ENCODE measurements around the gene IL37. TPM values are rescaled to one million over a fixed set of nuclear protein-coding genes. Genes with fewer than 3 reads are reported as not detected.

Gene IL37
- total RNA-seq, 1 experiment from 2014 or later = not detected

DNA sequence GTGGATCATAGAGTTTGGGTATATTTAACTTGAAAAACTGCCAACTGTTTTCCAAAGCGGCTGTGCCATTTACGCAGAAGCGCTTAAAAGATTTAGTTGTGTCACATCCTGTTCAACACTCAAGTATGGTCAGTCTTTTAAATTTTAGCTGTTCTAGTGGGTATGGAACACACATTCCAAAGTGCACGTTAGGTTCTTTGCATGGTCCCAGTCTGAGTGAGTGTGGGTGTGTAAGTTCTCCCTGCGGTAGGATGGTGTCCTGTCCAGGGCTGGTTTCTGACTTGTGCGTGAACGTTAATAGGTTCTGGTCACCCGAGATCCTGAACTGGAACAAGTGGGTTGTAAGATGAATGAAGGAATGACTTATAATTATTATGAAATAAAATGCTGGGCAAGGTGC is 38.5 kb downstream of the IL37 start:
- DNase-seq = no peak
- H2AFZ ChIP-seq (ENCODE audit: low read length) = no peak overlapping the region
- H3K9me3 ChIP-seq (ENCODE audit: low read length) = no peaks in the 10 kb centered on the region
- no peaks in the 10 kb centered on the region for H3K9me2 ChIP-seq (replicated peaks; ENCODE audit: insufficient read depth, low read length)
- H3K36me3 ChIP-seq (ENCODE audit: insufficient read depth, low read length) = no peaks in the 10 kb centered on the region
- no peaks in the 10 kb centered on the region for H3K79me2 ChIP-seq (ENCODE audit: low read length)
- no peaks in the 10 kb centered on the region for H3K27me3 ChIP-seq (ENCODE audit: low read length)
- no peak overlapping the region for H3K4me3 ChIP-seq (ENCODE audit: low read length)
- no peaks in the 10 kb centered on the region for H3K4me1 ChIP-seq (ENCODE audit: low read length)
- no peak overlapping the region for H3K27ac ChIP-seq (ENCODE audit: low read length)
- H4K20me1 ChIP-seq (ENCODE audit: insufficient read depth, low read depth, low read length) = no peaks in the 10 kb centered on the region
- H3K4me2 ChIP-seq (ENCODE audit: low read depth, low read length, poor library complexity, severe bottlenecking) = no peak overlapping the region
- H3K9ac ChIP-seq (ENCODE audit: low read length) = no peak overlapping the region

DNA sequence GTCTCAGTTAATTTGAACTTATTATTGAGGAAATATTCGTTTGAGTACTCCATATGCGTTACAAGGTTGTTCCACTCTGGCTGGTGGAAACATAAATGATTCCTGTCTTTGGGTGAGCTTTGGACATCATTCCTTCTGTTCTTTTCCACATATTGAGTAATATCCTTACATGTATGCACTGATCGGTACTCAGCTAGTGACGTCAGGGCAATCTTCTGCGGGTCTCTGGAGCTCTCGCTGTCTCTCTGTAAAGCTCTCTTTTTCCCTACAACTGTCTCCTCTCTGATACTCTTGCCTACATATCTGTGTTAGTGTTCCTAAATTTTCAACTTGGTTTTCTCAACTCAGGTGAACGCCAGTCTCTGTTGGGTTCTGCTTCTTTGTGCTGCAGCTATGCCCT is 43.4 kb downstream of the IL37 start:
- no peak overlapping the region for H3K27ac ChIP-seq (ENCODE audit: low read length)
- no peaks in the 10 kb centered on the region for H3K4me1 ChIP-seq (ENCODE audit: low read length)
- DNase-seq = no peak
- no peaks in the 10 kb centered on the region for H3K9me2 ChIP-seq (replicated peaks; ENCODE audit: insufficient read depth, low read length)
- H4K20me1 ChIP-seq (ENCODE audit: insufficient read depth, low read depth, low read length) = no peaks in the 10 kb centered on the region
- H3K9me3 ChIP-seq (ENCODE audit: low read length) = no peaks in the 10 kb centered on the region
- no peaks in the 10 kb centered on the region for H3K27me3 ChIP-seq (ENCODE audit: low read length)
- H2AFZ ChIP-seq (ENCODE audit: low read length) = no peak overlapping the region
- H3K9ac ChIP-seq (ENCODE audit: low read length) = no peak overlapping the region
- H3K36me3 ChIP-seq (ENCODE audit: insufficient read depth, low read length) = no peaks in the 10 kb centered on the region
- H3K4me3 ChIP-seq (ENCODE audit: low read length) = no peak overlapping the region
- H3K4me2 ChIP-seq (ENCODE audit: low read depth, low read length, poor library complexity, severe bottlenecking) = no peak overlapping the region
- H3K79me2 ChIP-seq (ENCODE audit: low read length) = no peaks in the 10 kb centered on the region

DNA sequence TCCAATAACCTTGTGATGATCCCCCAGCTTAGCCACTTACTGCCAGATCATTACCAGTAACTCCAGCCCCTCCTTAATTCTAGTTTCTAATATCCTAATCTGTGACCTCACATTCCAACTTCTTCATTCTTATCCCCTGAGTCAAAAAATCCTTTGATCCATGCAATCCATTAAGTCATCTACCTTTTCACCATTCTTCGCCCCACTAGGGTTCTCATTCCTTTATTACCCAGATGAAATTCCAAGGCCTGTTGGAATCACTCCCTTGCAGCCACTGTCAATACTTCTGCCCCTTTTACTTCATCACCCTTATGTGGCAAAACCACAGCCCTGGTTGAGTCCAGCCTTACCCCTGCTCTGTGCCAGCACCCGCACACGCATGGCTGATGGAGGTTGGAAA is 46.5 kb downstream of the IL37 start:
- Histone ChIP-seq H3K36me3 (ENCODE audit: insufficient read depth, low read length) (no peaks in the 10 kb centered on the region), H4K20me1 (ENCODE audit: insufficient read depth, low read depth, low read length) (no peaks in the 10 kb centered on the region), H3K4me1 (ENCODE audit: low read length) (no peaks in the 10 kb centered on the region), H3K27ac (ENCODE audit: low read length) (no peak overlapping the region), H3K9me2 (replicated peaks; ENCODE audit: insufficient read depth, low read length) (no peaks in the 10 kb centered on the region), H3K9me3 (ENCODE audit: low read length) (no peaks in the 10 kb centered on the region), H3K79me2 (ENCODE audit: low read length) (no peaks in the 10 kb centered on the region), H3K4me2 (ENCODE audit: low read depth, low read length, poor library complexity, severe bottlenecking) (no peak overlapping the region), H3K4me3 (ENCODE audit: low read length) (no peak overlapping the region), H3K9ac (ENCODE audit: low read length) (no peak overlapping the region), H2AFZ (ENCODE audit: low read length) (no peak overlapping the region), H3K27me3 (ENCODE audit: low read length) (no peaks in the 10 kb centered on the region)
- no peak for DNase-seq

DNA sequence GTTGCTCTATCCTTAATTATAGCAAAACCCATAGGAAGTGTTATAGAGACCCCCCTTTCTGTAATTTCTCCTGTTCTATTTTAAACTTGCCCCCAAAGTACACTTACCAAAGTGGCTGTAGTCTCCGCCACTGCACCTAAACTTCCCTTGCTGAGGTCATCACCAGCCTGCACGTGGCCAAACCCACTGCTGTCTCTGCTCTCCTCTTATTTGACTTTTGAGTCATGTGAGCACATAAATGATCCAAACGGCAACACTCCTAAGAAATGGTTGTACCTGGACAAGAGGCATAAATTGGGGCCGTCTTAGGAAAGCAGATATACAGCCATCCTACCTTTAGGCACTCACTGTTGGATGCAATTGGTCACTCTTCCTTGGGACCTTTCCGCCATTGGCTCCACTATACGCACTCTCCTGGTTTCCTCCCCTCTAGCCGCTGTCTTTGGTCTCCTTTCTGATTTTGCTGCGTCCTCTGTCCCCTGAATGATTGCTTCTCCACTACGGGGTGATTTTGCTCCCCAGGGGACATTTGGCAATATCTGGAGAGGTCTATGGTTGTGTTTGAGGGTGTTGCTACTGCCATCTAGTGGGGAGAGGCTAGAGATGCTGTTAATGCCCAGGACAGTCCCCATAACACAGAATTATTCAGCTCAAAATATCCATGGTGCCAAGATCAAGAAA is 47.6 kb downstream of the IL37 start:
- no peak overlapping the region for H3K9ac ChIP-seq (ENCODE audit: low read length)
- no peaks in the 10 kb centered on the region for H3K27me3 ChIP-seq (ENCODE audit: low read length)
- no peaks in the 10 kb centered on the region for H3K36me3 ChIP-seq (ENCODE audit: insufficient read depth, low read length)
- H2AFZ ChIP-seq (ENCODE audit: low read length) = no peak overlapping the region
- DNase-seq = peak; percentile 82
- no peaks in the 10 kb centered on the region for H3K79me2 ChIP-seq (ENCODE audit: low read length)
- no peaks in the 10 kb centered on the region for H3K9me2 ChIP-seq (replicated peaks; ENCODE audit: insufficient read depth, low read length)
- H3K9me3 ChIP-seq (ENCODE audit: low read length) = no peaks in the 10 kb centered on the region
- no peak overlapping the region for H3K27ac ChIP-seq (ENCODE audit: low read length)
- H3K4me3 ChIP-seq (ENCODE audit: low read length) = no peak overlapping the region
- H3K4me2 ChIP-seq (ENCODE audit: low read depth, low read length, poor library complexity, severe bottlenecking) = no peak overlapping the region
- H4K20me1 ChIP-seq (ENCODE audit: insufficient read depth, low read depth, low read length) = no peaks in the 10 kb centered on the region
- no peaks in the 10 kb centered on the region for H3K4me1 ChIP-seq (ENCODE audit: low read length)

DNA sequence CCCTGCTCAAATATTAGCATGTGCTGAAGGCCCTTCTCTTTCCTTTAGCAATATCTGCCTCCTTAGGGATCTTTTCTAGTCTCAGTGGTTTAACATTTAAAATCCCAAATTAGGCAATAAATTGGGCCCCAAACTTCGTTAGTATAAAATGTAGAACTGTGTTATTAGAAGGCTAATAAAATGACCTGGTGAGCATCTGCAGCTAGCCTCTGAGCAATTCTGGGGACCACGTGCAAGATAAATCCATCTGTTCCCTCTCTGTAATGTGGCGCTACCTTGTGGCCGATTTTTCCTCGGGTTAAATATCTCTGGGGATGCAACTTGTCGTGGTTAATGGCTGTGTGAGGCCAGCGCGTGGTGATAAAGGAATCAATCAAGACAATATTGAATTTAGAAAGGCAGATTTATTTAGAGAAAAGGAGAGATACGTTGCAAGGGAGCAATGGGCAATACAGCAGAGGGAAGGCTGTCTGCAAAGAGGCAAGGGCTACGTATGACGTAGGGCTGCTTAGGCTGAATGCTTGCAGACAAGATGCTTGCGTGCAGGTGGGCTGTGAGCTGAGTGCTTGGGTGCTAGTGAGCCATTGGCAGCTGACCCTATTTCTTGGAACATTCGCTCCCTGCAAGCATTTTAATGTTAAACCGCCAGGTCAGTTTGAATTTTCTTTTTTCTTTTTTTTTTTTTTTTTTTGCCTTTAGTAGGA is 48.3 kb downstream of the IL37 start:
- H2AFZ ChIP-seq (ENCODE audit: low read length) = no peak overlapping the region
- no peaks in the 10 kb centered on the region for H3K79me2 ChIP-seq (ENCODE audit: low read length)
- no peaks in the 10 kb centered on the region for H3K9me2 ChIP-seq (replicated peaks; ENCODE audit: insufficient read depth, low read length)
- H3K9me3 ChIP-seq (ENCODE audit: low read length) = no peaks in the 10 kb centered on the region
- H3K36me3 ChIP-seq (ENCODE audit: insufficient read depth, low read length) = no peaks in the 10 kb centered on the region
- no peak overlapping the region for H3K4me2 ChIP-seq (ENCODE audit: low read depth, low read length, poor library complexity, severe bottlenecking)
- no peak overlapping the region for H3K27ac ChIP-seq (ENCODE audit: low read length)
- H3K4me3 ChIP-seq (ENCODE audit: low read length) = no peak overlapping the region
- no peak overlapping the region for H3K9ac ChIP-seq (ENCODE audit: low read length)
- H4K20me1 ChIP-seq (ENCODE audit: insufficient read depth, low read depth, low read length) = no peaks in the 10 kb centered on the region
- no peaks in the 10 kb centered on the region for H3K27me3 ChIP-seq (ENCODE audit: low read length)
- no peak for DNase-seq
- H3K4me1 ChIP-seq (ENCODE audit: low read length) = no peaks in the 10 kb centered on the region

DNA sequence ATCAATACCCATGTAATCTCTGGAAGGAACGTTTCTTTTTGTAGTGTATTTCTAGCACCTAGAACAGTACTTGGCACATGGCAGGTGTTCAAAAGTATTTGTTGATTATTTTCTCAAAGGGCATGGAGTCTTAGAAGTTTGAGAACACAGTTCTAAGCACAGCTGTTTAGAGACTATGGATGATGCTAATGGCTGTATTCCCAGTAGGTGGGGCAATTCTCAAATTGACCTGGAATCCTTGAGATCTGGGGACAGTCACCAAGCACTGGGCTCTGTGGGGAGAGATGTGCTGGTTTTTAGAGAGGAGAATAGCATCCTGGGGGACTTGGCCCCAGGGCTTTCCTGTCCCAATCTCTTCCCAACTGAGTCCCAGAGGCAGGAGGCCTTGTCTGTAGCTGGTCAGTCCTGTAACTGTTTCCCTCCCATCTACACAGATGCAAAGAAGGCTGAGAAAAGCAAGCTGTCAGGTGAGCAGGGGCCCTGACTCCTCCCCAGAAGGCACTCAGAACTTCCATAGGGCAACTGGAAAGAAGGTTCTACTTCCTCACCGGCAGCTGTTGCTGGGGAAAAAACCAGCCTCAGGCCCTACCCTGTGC is 49.4 kb downstream of the IL37 start:
- no peak overlapping the region for H2AFZ ChIP-seq (ENCODE audit: low read length)
- H3K4me2 ChIP-seq (ENCODE audit: low read depth, low read length, poor library complexity, severe bottlenecking) = no peak overlapping the region
- H4K20me1 ChIP-seq (ENCODE audit: insufficient read depth, low read depth, low read length) = no peaks in the 10 kb centered on the region
- no peaks in the 10 kb centered on the region for H3K9me3 ChIP-seq (ENCODE audit: low read length)
- H3K4me3 ChIP-seq (ENCODE audit: low read length) = no peak overlapping the region
- no peak overlapping the region for H3K9ac ChIP-seq (ENCODE audit: low read length)
- no peak for DNase-seq
- H3K9me2 ChIP-seq (replicated peaks; ENCODE audit: insufficient read depth, low read length) = no peaks in the 10 kb centered on the region
- no peaks in the 10 kb centered on the region for H3K79me2 ChIP-seq (ENCODE audit: low read length)
- no peak overlapping the region for H3K27ac ChIP-seq (ENCODE audit: low read length)
- no peaks in the 10 kb centered on the region for H3K4me1 ChIP-seq (ENCODE audit: low read length)
- H3K27me3 ChIP-seq (ENCODE audit: low read length) = no peaks in the 10 kb centered on the region
- H3K36me3 ChIP-seq (ENCODE audit: insufficient read depth, low read length) = no peaks in the 10 kb centered on the region

DNA sequence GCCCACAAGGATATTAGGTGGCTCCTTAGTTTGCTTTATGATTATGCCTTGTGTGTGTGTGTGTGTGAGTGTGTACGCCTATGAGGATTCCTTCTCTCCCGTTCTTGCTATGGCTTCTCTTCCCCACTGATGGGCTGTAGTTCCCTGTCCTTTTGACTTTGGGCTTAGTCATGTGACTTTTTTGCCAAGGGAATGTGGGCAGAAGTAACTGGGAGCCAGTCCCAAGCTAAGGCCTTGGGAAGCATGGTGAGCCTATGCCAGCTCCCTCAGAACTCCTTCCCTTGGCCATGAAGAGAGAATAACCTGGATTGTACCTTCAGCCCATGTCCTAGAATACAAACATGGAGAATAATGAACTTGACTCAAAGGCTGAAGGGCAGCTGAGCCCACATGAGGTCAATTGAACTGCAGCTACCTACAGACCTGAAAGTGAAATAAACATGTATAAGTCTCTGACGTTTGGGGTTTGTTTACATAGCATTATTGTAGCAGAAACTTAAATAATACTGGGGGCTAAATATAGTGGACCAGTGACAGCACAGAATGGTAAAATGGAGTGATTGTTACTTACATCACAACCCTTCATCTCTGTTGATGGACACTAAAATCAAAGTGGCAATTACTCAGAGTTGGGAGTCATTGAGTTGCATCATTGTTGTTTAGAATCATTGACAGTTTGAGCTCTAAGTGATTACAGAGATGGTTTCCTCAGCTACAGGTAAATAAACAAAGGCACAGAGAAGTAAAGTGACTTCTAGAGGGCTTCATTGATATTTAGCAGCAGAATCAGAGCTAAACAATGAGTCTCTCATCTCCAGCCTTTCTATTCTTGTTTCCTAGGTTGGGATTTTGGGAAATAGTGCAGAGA is 51.6 kb downstream of the IL37 start:
- Histone ChIP-seq H3K79me2 (ENCODE audit: low read length) (no peaks in the 10 kb centered on the region), H3K27me3 (ENCODE audit: low read length) (no peaks in the 10 kb centered on the region), H4K20me1 (ENCODE audit: insufficient read depth, low read depth, low read length) (no peaks in the 10 kb centered on the region), H3K9me2 (replicated peaks; ENCODE audit: insufficient read depth, low read length) (no peaks in the 10 kb centered on the region), H3K9me3 (ENCODE audit: low read length) (no peaks in the 10 kb centered on the region), H3K4me2 (ENCODE audit: low read depth, low read length, poor library complexity, severe bottlenecking) (no peak overlapping the region), H2AFZ (ENCODE audit: low read length) (no peak overlapping the region), H3K27ac (ENCODE audit: low read length) (no peak overlapping the region), H3K4me3 (ENCODE audit: low read length) (no peak overlapping the region), H3K36me3 (ENCODE audit: insufficient read depth, low read length) (no peaks in the 10 kb centered on the region), H3K4me1 (ENCODE audit: low read length) (no peaks in the 10 kb centered on the region), H3K9ac (ENCODE audit: low read length) (no peak overlapping the region)
- no peak for DNase-seq

DNA sequence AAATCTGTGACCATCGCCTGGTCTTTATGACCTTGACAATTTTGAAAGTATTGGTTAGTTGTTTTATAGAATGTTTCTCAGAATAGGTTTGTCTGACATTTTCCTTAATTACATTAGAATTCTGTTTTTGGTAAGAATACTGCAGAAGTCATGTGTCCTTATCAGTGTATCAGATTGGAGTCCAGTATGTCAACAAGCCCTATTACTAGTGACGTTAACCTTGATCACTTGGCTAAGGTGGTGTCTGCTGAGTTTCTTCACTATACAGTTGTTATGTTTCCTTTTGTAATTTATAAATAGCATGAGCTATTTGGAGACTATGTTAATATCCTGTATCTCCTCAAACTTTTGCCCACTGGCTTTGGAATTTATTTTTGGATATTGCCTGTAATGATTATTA is 56.1 kb downstream of the IL37 start:
- Histone ChIP-seq H2AFZ (ENCODE audit: low read length) (no peak overlapping the region), H3K36me3 (ENCODE audit: insufficient read depth, low read length) (no peaks in the 10 kb centered on the region), H3K4me3 (ENCODE audit: low read length) (no peak overlapping the region), H3K9me3 (ENCODE audit: low read length) (no peaks in the 10 kb centered on the region), H3K79me2 (ENCODE audit: low read length) (no peaks in the 10 kb centered on the region), H3K4me2 (ENCODE audit: low read depth, low read length, poor library complexity, severe bottlenecking) (no peak overlapping the region), H3K27me3 (ENCODE audit: low read length) (no peaks in the 10 kb centered on the region), H4K20me1 (ENCODE audit: insufficient read depth, low read depth, low read length) (no peaks in the 10 kb centered on the region), H3K4me1 (ENCODE audit: low read length) (no peaks in the 10 kb centered on the region), H3K27ac (ENCODE audit: low read length) (no peak overlapping the region), H3K9me2 (replicated peaks; ENCODE audit: insufficient read depth, low read length) (no peaks in the 10 kb centered on the region), H3K9ac (ENCODE audit: low read length) (no peak overlapping the region)
- DNase-seq = no peak

Measured in Karpas-422 (cell line).